Spinal cord (tissue), 10 donors: Measurements from ENCODE around the gene CDS2. TPM values are rescaled to one million over a fixed set of nuclear protein-coding genes. Genes with fewer than 3 reads are reported as not detected.

Experiments
- DNase-seq, 6 donors: peaks; one replicate each; pipeline versions ENCODE4 v3.0.0 to v3.0.0-alpha.2; 2013 to 2015; ENCODE audit warnings: low spot score in 6 of 6, low read depth in 4 of 6
- H3K27ac ChIP-seq: one replicate; pipeline ENCODE4 v1.5.1; 2013; ENCODE audit warnings: low read depth, low read length, control low read depth
- H3K27me3 ChIP-seq: one replicate; pipeline ENCODE4 v1.6.1; 2013; ENCODE audit warnings: low read length; ENCODE audit not compliant: control insufficient read depth, insufficient read depth
- H3K36me3 ChIP-seq: one replicate; pipeline ENCODE4 v1.6.1; 2013; ENCODE audit warnings: low read length; ENCODE audit not compliant: control insufficient read depth, insufficient read depth
- H3K4me1 ChIP-seq: one replicate; pipeline ENCODE4 v1.6.1; 2013; ENCODE audit warnings: low read length; ENCODE audit not compliant: control insufficient read depth, insufficient read depth
- H3K4me3 ChIP-seq: one replicate; pipeline ENCODE4 v1.5.1; 2013; ENCODE audit warnings: low read depth, low read length, control low read depth
- H3K9me3 ChIP-seq: one replicate; pipeline ENCODE4 v1.6.1; 2013; ENCODE audit warnings: low read length; ENCODE audit not compliant: control insufficient read depth, insufficient read depth
- WGBS: methylation state at CpG from one replicate; pipeline ENCODE4 v1.1.5; 2013; ENCODE audit warnings: missing lambda C conversion rate; ENCODE audit not compliant: insufficient coverage; 5-methylcytosine and 5-hydroxymethylcytosine counted together
- polyA plus RNA-seq, 2 donors: library from polyadenylated mRNA; unstranded; fragments of 120-200 nt; gene quantifications; one replicate each; pipeline ENCODE4 v1.2.1, GENCODE V29; 2013; ENCODE audit not compliant: insufficient read length in 2 of 2
- total RNA-seq, 2 donors: library from RNA; depleted of rRNA in 1 of 2; stranded (reverse); fragments of 120-200 nt in 1 of 2; fragments of >200 nt in 1 of 2; gene quantifications; one replicate each; pipeline versions ENCODE4 v1.2.3 to v1.2.4, GENCODE V29; 2013 to 2014
- donor health status: healthy.

The CDS2 gene
- total and polyA plus RNA-seq, 4 donors: 38.9 to 103 (median 46.0) TPM

GRCh38 chr20:5172903-5173463 is 46.2 kb downstream of the CDS2 start:
- H3K36me3 ChIP-seq: peaks cover 19% of the 10 kb centered on the region
- no peak overlapping the region for H3K4me3 ChIP-seq
- H3K4me1 ChIP-seq: peaks cover 42% of the 10 kb centered on the region
- DNase-seq: no peak
- 90% methylated on average over 8 of the region's 8 CpGs for WGBS
- H3K27me3 ChIP-seq: no peaks in the 10 kb centered on the region
- no peaks in the 10 kb centered on the region for H3K9me3 ChIP-seq
- no peak overlapping the region for H3K27ac ChIP-seq

- Histone ChIP-seq H3K9me3 (no peaks in the 10 kb centered on the region), H3K36me3 (peaks cover 23% of the 10 kb centered on the region), H3K27me3 (no peaks in the 10 kb centered on the region), H3K4me1 (peaks cover 38% of the 10 kb centered on the region), H3K4me3 (no peak overlapping the region), H3K27ac (no peak overlapping the region)
- WGBS: 97% methylated on average over 3 of the region's 4 CpGs
- DNase-seq: no peak
These were observed 46.9 kb downstream of the CDS2 start for GRCh38 chr20:5173751-5174150.

GRCh38 chr20:5177071-5177470 is 50.3 kb downstream of the CDS2 start:
- H3K4me1 ChIP-seq: peaks cover 13% of the 10 kb centered on the region
- no peaks in the 10 kb centered on the region for H3K9me3 ChIP-seq
- no peaks in the 10 kb centered on the region for H3K27me3 ChIP-seq
- H3K4me3 ChIP-seq: no peak overlapping the region
- peak in 1 of 6 donors; percentile 50 for DNase-seq
- no peak overlapping the region for H3K27ac ChIP-seq
- 100% methylated on average over 2 of the region's 6 CpGs for WGBS
- peaks cover 32% of the 10 kb centered on the region for H3K36me3 ChIP-seq

GRCh38 chr20:5178046-5178445 is 51.2 kb downstream of the CDS2 start:
- Histone ChIP-seq H3K4me1 (peaks cover 8% of the 10 kb centered on the region), H3K9me3 (no peaks in the 10 kb centered on the region), H3K27ac (no peak overlapping the region), H3K36me3 (peaks cover 38% of the 10 kb centered on the region), H3K27me3 (no peaks in the 10 kb centered on the region), H3K4me3 (no peak overlapping the region)
- no peak for DNase-seq
- WGBS: 98% methylated on average over 2 of the region's 3 CpGs

- Histone ChIP-seq H3K27ac (no peak overlapping the region), H3K36me3 (peaks cover 48% of the 10 kb centered on the region), H3K4me1 (no peaks in the 10 kb centered on the region), H3K9me3 (no peaks in the 10 kb centered on the region), H3K27me3 (no peaks in the 10 kb centered on the region), H3K4me3 (no peak overlapping the region)
- DNase-seq: no peak
- 80% methylated on average over 1 of the region's 1 CpG for WGBS
These were observed 53.6 kb downstream of the CDS2 start for GRCh38 chr20:5180421-5180820.

- no peak for DNase-seq
- Histone ChIP-seq H3K4me3 (no peak overlapping the region), H3K27ac (no peak overlapping the region), H3K36me3 (peaks cover 52% of the 10 kb centered on the region), H3K27me3 (no peaks in the 10 kb centered on the region), H3K4me1 (no peaks in the 10 kb centered on the region), H3K9me3 (no peaks in the 10 kb centered on the region)
- 77% methylated on average over 2 of the region's 3 CpGs for WGBS
These were observed 54.1 kb downstream of the CDS2 start for GRCh38 chr20:5180933-5181332.

GRCh38 chr20:5181492-5181891 is 54.7 kb downstream of the CDS2 start:
- no peaks in the 10 kb centered on the region for H3K9me3 ChIP-seq
- H3K4me1 ChIP-seq: no peaks in the 10 kb centered on the region
- no CpG with 5 or more reads among the region's 2 CpGs for WGBS
- peaks cover 52% of the 10 kb centered on the region for H3K36me3 ChIP-seq
- H3K27me3 ChIP-seq: no peaks in the 10 kb centered on the region
- no peak for DNase-seq
- no peak overlapping the region for H3K4me3 ChIP-seq
- H3K27ac ChIP-seq: no peak overlapping the region

- Histone ChIP-seq H3K36me3 (peaks cover 55% of the 10 kb centered on the region), H3K4me3 (no peak overlapping the region), H3K9me3 (no peaks in the 10 kb centered on the region), H3K27ac (no peak overlapping the region), H3K27me3 (no peaks in the 10 kb centered on the region), H3K4me1 (no peaks in the 10 kb centered on the region)
- no peak for DNase-seq
These were observed 55.1 kb downstream of the CDS2 start for GRCh38 chr20:5181958-5182357.

- DNase-seq: no peak
- Histone ChIP-seq H3K27ac (no peak overlapping the region), H3K4me1 (no peaks in the 10 kb centered on the region), H3K9me3 (no peaks in the 10 kb centered on the region), H3K27me3 (no peaks in the 10 kb centered on the region), H3K36me3 (peaks cover 55% of the 10 kb centered on the region), H3K4me3 (no peak overlapping the region)
- WGBS: 56% methylated on average over 1 of the region's 2 CpGs
These were observed 55.9 kb downstream of the CDS2 start for GRCh38 chr20:5182615-5183254.

- peaks cover 51% of the 10 kb centered on the region for H3K36me3 ChIP-seq
- WGBS: 89% methylated on average over 5 of the region's 13 CpGs
These were observed 57.1 kb downstream of the CDS2 start for GRCh38 chr20:5183731-5184474.

More at GRCh38 chr20:5183731-5184474, 57.1 kb downstream of the CDS2 start:
- DNase-seq: no peak
- no peaks in the 10 kb centered on the region for H3K9me3 ChIP-seq
- H3K4me1 ChIP-seq: no peaks in the 10 kb centered on the region
- no peaks in the 10 kb centered on the region for H3K27me3 ChIP-seq
- no peak overlapping the region for H3K27ac ChIP-seq
- no peak overlapping the region for H3K4me3 ChIP-seq
